ENCODE results near the gene ASCL4.

- TF ChIP-seq ZNF446 (CRISPR knock-in tag; IDR thresholded peaks at IDR 0.05) (no peak), ZKSCAN1 (IDR thresholded peaks at IDR 0.05; ENCODE audit: low read length) (no peak), POLR2AphosphoS5 (IDR thresholded peaks at IDR 0.05; ENCODE audit: low read depth, low read length) (no peak), POLR2A (IDR thresholded peaks at IDR 0.05; ENCODE audit: insufficient read depth in 1 of 2, low read depth in 2 of 2, low read length in 2 of 2) (no peak), ZNF20 (CRISPR knock-in tag; IDR thresholded peaks at IDR 0.05) (no peak)
Observed at GRCh38 chr12:107759410-107759809, 15.1 kb upstream of the ASCL4 start.
